ENCODE measurements around the gene SYTL3. TPM values are rescaled to one million over a fixed set of nuclear protein-coding genes. Genes with fewer than 3 reads are reported as not detected.

The SYTL3 gene
- total and polyA plus RNA-seq, 9 of the 15 experiments (the other 6 are each of a cell fraction or from before 2014, with no cell fraction given): 0.04 to 0.46 (median 0.17) TPM; not detected in 1

DNA sequence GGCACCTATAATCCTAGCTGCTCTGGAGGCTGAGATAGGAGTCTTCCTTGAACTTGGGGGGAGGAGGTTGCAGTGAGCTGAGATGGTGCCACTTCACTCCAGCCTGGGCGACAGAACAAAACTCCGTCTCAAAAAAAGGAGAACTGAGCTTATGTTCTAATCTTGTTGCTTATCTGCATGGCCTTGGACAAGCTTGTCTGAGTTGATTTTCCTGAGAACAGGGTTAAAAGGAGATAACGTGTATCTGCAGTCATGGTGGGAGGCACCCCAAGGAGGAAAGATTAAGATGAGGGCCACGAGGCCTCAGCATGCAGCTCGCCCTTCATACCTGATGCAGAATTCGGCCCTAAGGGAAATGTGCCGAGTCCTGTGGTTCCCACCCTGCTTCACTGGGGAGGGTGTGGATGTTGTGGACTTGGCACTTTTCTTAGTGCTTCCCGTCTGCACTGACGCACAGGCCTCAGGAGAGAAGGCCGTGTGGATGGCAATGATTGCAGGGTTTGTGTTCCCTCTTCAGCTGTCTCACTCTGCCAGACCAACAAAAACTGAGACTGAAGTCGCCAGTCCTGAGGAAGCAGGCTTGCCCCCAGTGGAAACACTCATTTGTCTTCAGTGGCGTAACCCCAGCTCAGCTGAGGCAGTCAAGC is 113.1 kb downstream of the SYTL3 start (continued):
- no peak for TF ChIP-seq CEBPG (CRISPR knock-in tag; IDR thresholded peaks at IDR 0.05)
- TF ChIP-seq CEBPG (tag; conservative IDR thresholded peaks at IDR 0.05 in 1 of 2, IDR thresholded peaks at IDR 0.05 in 1 of 2): 0 out of 4 replicates have a peak, but pooled peaks of 1 of the 2 experiments have one; percentile 1
- peak; percentile 51 for TF ChIP-seq NFE2 (IDR thresholded peaks at IDR 0.05; ENCODE audit: low read depth)
- TF ChIP-seq TAL1 (IDR thresholded peaks at IDR 0.05): peak; percentile 95
- no peak for TF ChIP-seq ZNF140 (CRISPR knock-in tag; IDR thresholded peaks at IDR 0.05)
- TF ChIP-seq SLC30A9 (CRISPR knock-in tag; IDR thresholded peaks at IDR 0.05): no peak
- TF ChIP-seq MTA3 (IDR thresholded peaks at IDR 0.05; ENCODE audit: borderline replicate concordance): peak; percentile 89
- TF ChIP-seq TRIM25 (IDR thresholded peaks at IDR 0.05; ENCODE audit: borderline replicate concordance): no peak
- peak; percentile 94 to 98 for TF ChIP-seq TRIM24 (IDR thresholded peaks at IDR 0.05)
- TF ChIP-seq IFI16 (CRISPR knock-in tag; IDR thresholded peaks at IDR 0.05): no peak
- peak; percentile 97 for TF ChIP-seq TEAD4 (IDR thresholded peaks at IDR 0.05; ENCODE audit: low read length)
- no peak for TF ChIP-seq TEAD4 (CRISPR knock-in tag; IDR thresholded peaks at IDR 0.05; ENCODE audit: borderline replicate concordance)
- no peak for TF ChIP-seq ETV1 (tag; conservative IDR thresholded peaks at IDR 0.05; ENCODE audit: low read depth)
- no peak for TF ChIP-seq RFX1 (IDR thresholded peaks at IDR 0.05)
- no peak for TF ChIP-seq ZC3H4 (CRISPR knock-in tag; IDR thresholded peaks at IDR 0.05; ENCODE audit: borderline replicate concordance)
- TF ChIP-seq MAFK (IDR thresholded peaks at IDR 0.05; ENCODE audit: low read length): peak; percentile 2; the same call in 1 of the 2 replicates
- TF ChIP-seq ZNF518B (CRISPR knock-in tag; IDR thresholded peaks at IDR 0.05): no peak
- TF ChIP-seq DDX20 (tag; IDR thresholded peaks at IDR 0.05; ENCODE audit: low read depth): no peak
- no peak for TF ChIP-seq FOXJ3 (CRISPR knock-in tag; IDR thresholded peaks at IDR 0.05)
- TF ChIP-seq, protein P1, sequence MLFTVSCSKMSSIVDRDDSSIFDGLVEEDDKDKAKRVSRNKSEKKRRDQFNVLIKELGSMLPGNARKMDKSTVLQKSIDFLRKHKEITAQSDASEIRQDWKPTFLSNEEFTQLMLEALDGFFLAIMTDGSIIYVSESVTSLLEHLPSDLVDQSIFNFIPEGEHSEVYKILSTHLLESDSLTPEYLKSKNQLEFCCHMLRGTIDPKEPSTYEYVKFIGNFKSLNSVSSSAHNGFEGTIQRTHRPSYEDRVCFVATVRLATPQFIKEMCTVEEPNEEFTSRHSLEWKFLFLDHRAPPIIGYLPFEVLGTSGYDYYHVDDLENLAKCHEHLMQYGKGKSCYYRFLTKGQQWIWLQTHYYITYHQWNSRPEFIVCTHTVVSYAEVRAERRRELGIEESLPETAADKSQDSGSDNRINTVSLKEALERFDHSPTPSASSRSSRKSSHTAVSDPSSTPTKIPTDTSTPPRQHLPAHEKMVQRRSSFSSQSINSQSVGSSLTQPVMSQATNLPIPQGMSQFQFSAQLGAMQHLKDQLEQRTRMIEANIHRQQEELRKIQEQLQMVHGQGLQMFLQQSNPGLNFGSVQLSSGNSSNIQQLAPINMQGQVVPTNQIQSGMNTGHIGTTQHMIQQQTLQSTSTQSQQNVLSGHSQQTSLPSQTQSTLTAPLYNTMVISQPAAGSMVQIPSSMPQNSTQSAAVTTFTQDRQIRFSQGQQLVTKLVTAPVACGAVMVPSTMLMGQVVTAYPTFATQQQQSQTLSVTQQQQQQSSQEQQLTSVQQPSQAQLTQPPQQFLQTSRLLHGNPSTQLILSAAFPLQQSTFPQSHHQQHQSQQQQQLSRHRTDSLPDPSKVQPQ (CRISPR knock-in tag; IDR thresholded peaks at IDR 0.05; ENCODE audit: borderline replicate concordance): 0 out of 2 replicates have a peak, but pooled peaks have one; percentile 76
- no peak for TF ChIP-seq ZNF764 (CRISPR knock-in tag; IDR thresholded peaks at IDR 0.05; ENCODE audit: low read depth)
- no peak for TF ChIP-seq HSF4 (CRISPR knock-in tag; IDR thresholded peaks at IDR 0.05; ENCODE audit: borderline replicate concordance)

Measured in K562 (cell line).